ENCODE measurements around the gene TXNDC11.
"Not testable (repeated sequence)": the region's sequence is repeated elsewhere in the genome, so short reads cannot be mapped to it uniquely, and the experiment has no call there.

The TXNDC11 gene, protein sequence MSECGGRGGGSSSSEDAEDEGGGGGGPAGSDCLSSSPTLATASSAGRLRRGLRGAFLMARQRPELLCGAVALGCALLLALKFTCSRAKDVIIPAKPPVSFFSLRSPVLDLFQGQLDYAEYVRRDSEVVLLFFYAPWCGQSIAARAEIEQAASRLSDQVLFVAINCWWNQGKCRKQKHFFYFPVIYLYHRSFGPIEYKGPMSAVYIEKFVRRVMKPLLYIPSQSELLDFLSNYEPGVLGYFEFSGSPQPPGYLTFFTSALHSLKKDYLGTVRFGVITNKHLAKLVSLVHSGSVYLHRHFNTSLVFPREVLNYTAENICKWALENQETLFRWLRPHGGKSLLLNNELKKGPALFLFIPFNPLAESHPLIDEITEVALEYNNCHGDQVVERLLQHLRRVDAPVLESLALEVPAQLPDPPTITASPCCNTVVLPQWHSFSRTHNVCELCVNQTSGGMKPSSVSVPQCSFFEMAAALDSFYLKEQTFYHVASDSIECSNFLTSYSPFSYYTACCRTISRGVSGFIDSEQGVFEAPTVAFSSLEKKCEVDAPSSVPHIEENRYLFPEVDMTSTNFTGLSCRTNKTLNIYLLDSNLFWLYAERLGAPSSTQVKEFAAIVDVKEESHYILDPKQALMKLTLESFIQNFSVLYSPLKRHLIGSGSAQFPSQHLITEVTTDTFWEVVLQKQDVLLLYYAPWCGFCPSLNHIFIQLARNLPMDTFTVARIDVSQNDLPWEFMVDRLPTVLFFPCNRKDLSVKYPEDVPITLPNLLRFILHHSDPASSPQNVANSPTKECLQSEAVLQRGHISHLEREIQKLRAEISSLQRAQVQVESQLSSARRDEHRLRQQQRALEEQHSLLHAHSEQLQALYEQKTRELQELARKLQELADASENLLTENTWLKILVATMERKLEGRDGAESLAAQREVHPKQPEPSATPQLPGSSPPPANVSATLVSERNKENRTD

DNA sequence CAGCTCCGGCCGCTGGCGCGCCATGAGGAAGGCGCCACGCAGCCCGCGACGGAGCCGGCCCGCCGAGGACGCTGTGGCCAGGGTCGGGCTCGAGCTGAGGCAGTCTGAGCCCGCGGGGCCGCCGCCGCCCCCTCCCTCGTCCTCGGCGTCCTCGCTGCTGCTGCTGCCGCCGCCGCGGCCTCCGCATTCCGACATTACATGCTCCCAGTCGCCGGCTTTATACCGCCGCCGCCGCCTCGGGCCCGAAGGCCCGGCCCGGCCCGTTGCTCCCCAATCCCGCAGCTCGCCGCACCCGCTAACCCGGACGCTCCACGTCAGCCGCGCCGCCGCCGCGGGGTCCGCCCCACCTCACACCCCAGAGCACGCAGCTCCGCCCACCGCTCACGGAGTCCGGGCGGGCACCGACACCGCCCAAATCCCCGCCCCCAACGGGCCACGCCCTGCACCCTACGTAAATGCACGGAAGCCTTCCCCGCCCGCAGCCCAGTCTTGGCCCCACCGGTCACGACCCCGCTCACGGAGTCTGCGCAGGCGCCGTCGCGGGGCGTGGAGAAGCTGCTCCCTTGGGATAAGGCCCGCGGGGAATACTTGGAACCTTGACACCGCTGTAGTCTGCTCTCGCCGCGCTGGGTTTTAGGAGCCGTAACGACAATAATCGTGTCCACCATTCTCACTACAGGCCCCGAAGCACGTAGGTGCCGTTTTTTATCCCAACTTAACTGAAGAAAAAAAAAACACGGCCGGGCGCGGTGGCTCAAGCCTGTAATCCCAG lies at the start of gene TXNDC11:
Gene TXNDC11, minus strand, starts transcription at position 322 of the 772 bp plus-strand sequence. Its CDS starts 127 bp downstream, at position 195.
- peak; percentile 96 for DNase-seq (ENCODE audit: low spot score)

DNA sequence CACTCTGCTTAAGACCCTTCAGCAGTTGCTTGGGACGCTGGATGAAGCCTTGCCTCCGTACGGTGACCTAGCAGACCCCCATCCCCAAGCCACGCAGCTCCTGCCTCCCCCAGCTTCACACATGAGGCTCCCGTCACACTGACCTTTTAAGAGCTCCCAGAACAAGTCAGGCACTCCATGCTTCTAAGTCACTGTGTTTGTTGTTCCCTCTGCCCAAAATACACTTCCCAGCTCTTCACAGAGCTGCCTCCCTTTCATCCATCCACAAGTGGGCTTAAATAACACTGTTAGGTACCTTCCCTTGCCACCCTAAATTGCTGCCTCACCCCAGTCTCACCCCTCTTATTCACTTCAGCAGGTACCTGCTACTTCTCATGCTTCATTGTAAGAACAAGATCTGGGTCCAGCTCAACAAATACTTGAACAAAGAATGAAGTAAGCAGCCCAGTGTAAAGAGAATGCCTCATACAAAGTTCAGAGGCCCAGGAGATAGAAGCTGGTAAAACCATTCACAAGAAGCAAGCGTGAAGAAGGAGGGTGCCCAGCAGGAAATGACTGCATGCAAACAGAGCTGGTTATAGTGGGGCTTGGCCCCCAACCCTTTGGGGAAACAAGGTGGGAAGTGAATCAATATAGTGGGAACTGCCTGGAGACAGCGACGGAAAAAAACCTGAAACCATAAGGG lies 48.6 kb upstream of the TXNDC11 start:
- DNase-seq (ENCODE audit: low spot score): no peak

DNA sequence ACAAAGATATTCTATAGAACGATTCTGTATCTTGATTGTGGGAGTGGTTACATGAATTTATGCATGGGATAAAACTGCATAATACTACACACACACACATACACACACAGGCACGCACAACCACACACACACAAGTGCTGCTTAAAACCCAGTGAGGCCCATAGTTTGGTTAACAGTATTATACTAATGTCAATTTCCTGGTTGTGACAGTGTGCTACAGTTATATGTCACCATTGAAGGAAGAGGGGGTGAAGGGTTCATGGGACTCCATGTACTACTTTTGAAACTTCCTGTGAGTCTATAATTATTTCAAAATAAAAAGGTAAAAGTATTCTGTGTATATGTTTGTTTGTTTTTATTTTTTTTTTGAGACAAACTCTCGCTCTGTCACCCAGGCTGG lies 46.3 kb upstream of the TXNDC11 start:
- DNase-seq (ENCODE audit: low spot score): no peak

DNA sequence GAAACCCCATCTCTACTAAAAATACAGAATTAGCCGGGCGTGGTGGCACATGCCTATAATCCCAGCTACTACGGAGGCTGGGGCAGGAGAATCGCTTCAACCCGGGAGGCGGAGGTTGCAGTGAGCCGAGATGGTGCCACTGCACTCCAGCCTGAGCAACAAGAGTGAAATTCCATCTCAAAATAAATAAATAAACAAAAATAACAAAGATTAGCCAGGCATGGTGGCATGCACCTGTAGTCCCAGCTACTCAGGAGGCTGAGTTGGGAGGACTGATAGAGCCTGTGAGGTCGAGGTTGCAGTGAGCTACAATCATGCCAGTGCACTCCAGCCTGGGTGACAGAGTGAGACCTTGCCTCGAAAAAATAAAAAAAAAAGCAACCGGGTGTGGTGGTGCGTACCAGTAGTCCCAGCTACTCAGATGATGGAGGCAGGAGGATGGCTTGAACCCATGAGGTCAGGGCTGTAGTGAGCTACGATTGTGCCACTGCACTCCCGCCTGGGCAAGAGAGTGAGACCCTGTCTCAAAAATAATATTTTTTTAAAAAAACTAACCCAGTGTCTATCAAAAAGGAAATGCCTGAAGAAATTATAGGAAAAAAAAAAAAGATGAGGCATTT lies 42.4 kb upstream of the TXNDC11 start:
- not testable (repeated sequence) for DNase-seq (ENCODE audit: low spot score)

DNA sequence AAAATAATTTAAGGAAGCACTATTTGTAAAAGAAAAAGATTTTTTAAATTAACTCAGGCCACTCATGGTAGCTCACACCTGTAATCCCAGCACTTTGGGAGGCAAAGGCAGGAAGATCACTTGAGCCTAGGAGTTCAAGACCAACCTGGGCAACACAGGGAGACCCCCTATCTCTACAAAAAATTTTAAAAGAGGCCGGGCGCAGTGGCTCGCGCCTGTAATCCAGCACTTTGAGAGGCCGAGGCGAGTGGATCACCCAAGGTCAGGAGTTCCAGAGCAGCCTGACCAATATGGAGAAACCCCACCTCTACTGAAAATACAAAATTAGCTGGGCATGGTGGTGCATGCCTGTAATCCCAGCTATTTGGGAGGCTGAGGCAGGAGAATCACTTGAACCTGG lies 41.7 kb upstream of the TXNDC11 start:
- DNase-seq (ENCODE audit: low spot score): not testable (repeated sequence)

DNA sequence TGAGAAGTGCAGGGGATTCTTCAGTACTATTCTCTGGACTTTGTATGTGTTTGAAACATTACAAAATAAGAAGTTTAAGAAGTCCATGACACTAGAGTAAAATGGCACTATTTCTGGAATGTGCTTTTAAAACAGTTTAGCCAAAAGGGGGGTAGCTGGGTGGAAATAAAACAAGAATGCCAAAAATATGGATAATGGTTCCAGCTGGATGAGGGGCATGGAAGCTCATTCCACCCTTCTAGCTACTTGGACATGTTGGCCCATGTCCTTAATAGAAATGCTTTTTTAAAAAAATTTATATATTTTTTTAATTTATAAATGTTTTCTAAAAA lies 41.3 kb upstream of the TXNDC11 start:
- no peak for DNase-seq (ENCODE audit: low spot score)

DNA sequence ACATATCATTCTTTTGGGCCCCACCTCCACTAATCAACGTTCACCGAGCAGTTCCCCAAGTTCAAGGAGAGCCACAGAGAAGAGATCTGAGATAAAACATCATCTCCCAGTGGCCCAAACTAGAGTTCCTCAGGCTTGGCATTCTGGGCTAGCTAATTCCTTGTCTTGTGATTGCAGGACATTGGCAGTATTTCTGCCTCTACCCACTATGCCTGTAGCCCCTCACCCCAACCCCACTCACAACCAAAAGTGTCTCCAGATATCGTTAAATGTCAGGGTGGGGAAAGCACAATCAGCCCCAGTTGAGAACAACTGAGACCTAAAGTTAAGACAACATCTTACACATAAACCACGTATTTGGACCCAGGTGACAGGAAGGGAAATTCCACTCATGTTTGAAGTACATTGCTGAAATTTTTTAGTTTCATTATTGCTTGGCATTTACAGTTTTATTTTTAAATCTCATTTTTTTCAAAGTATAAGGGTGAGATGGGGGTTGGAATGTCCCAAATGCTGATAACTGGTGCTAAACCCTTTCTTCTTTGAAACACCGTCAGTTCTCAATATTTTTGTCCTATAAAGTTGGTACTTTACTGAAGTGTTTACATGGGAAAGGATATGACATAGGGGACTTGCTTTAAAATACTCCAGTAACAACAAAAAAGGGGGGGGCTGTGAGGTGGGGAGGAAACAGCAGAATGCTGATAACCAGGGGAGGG lies 40.8 kb upstream of the TXNDC11 start:
- DNase-seq (ENCODE audit: low spot score): no peak

DNA sequence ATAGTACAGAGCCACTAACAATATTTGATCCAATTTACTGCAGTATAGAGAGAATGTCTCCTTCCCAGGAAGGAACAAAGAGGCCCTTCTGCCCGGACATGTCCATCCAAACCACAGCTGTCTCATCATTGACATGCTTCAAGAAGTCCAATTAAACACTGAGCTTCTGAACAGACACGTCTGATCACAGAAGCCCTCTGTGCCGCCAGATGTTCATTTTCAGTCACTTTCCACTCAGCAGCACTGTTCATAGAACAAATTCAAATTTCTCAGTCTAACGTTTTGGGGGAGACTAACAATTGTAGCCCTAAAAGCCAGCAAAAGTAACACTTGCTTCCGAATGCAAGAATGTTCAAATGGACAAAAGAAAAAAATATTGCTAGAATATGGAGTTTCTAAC lies 39.1 kb upstream of the TXNDC11 start:
- DNase-seq (ENCODE audit: low spot score): no peak

DNA sequence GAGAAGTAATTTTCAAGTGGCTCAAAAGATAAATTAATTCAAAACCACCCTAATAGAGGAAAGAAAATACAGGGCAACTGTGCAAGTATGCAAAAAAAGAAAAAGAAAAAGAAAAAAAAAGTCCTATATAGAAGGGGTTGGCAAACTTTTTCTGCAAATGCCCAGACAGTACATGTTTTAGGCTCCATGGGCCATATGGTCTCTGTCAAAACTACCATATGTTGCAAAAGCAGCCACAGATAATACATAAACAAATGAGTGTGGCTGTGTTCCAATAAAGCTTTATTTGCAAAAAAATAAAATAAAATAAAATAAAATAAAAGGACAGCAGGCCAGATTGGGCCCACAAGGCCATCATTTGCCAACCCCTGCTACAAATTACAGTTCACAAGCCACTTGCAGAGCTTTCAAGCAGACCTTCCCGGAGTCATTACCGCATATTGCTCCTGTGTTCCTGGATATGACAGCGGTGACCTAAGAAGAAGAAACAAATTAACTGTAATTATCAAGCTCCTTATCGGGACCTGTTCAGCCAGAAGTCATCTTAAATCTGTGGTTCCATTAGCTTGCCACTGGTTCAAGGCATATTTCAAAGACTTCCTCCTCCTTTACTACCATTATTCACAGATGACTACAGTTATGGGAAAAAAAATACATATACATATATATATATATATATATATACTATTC lies 38.5 kb upstream of the TXNDC11 start:
- DNase-seq (ENCODE audit: low spot score): no peak

DNA sequence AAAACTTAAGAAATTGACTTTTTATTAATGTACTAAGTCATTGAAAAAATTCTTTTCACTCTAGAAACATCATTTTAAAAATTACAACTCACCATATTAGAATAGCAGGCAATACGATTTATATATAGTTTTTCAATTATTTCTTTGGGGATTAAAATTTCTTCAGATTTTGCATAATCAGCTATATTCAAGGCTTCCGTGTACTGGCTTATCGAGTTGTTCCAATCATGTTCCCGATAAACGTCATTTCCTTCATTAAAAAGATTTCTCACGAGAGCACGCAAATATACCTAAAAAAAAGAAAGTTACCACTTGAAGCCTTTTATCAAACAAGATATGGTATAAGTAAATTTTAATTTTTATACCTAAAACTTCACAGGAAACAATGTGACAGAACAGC lies 36.4 kb upstream of the TXNDC11 start:
- no peak for DNase-seq (ENCODE audit: low spot score)

DNA sequence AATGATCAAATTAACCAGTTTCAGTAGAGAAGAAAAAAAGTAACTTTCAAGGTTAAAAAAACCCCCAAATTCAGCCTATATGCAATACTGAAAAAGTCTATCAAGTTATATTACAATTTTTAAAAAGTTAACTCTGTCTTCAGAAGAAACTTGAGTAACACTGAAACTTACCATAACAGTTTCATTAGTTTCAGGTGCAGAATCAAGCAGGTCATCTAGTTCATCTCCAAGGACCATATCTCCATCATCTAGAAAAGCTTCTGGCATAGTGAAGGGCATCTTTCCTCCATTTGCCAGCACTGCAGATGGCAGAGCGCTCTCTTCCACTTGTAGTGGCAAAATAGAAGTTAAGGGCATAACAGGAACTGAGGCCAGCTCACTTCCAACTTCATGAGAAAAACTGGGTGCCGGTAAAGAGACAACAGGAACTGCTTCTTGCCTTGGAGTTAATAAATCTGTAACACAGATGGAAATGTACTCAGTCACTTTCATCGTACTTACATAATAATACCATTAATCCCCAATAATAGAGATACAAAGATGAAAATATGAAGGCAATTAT lies 31.5 kb upstream of the TXNDC11 start:
- DNase-seq (ENCODE audit: low spot score): no peak

DNA sequence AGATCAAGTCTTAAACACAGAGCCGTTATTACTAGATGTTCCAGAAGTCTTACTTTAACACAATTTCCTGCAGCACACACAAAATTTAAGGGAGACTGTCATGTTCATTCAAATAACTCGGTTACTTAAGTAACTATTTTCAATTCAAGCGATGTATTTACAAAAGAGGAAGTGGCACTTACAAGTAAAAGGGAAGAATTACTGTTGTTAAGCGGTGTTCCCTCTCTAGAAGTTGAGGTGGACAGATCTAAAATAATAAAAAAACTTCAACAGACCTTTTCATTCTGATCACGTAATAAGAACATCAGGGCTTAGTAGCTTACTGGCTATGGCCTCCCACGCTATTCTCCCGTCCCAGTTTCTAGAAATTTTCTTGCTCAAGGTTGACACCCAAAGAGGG lies 26.2 kb upstream of the TXNDC11 start:
- no peak for DNase-seq (ENCODE audit: low spot score)

DNA sequence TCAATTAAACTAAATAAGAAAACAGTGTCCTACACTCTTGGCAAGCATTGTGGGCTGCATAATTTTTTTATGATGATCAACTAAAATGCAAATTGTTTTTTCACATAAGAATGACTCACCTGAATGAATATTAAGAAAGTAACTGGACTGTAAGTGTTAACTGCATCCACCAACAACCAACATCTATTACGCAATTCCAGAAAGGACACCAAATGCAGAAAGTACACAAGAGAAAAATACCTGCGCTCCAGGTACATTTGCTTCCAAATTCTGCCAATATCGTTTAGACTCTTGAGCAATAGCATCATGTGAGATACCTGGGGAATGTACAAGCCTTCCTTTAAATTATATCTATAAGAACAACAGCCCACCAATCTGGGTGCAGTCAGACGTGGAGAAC lies 19.8 kb upstream of the TXNDC11 start:
- DNase-seq (ENCODE audit: low spot score): no peak

DNA sequence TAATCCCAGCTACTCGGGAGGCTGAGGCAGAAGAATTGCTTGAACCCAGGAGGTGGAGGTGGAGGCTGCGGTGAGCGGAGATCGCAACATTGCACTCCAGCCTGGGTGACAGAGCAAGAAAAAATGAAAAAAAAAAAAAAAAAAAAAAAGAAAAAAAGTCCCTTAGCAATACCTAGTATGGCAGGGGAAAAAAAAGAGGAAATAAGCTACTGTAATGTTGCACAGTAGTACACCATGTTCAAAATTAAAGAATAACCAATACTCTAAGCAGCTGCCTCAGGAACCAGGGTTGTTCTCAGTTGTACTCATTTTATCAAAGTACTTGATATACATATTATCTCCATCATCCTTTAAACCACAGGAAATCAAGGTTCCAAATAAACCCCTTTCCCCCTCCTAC lies 17.3 kb upstream of the TXNDC11 start:
- no peak for DNase-seq (ENCODE audit: low spot score)

DNA sequence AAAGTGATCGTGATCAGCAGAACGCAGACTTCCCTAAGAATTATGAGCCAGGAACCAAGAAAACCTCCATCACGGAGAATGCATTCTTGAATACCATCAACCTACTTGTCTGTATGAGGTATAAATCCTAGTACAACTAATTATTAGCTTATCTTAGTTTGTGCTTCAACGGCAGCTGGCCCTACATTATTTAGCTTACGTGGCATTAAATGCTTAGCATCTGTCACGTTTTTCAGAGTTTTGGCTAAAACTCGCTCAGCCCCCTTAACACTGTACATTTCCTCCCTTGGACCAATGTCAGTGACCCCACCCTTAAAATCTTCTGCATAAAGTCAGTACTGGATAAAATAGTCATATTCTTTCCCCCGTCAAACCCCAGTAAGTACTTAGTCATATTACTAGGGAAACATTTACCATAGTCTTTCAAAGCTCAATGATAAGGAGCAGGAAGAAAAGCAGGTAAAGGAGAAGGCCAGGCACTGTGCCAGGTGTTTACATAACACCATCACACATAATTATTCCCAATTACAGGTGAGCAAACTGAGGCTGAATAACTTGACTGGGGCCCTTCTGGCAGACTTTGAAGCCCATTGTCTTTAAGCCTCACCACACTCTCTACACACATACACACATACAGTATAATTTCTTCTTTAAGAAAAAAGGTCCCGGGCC lies 16.6 kb upstream of the TXNDC11 start:
- DNase-seq (ENCODE audit: low spot score): no peak

DNA sequence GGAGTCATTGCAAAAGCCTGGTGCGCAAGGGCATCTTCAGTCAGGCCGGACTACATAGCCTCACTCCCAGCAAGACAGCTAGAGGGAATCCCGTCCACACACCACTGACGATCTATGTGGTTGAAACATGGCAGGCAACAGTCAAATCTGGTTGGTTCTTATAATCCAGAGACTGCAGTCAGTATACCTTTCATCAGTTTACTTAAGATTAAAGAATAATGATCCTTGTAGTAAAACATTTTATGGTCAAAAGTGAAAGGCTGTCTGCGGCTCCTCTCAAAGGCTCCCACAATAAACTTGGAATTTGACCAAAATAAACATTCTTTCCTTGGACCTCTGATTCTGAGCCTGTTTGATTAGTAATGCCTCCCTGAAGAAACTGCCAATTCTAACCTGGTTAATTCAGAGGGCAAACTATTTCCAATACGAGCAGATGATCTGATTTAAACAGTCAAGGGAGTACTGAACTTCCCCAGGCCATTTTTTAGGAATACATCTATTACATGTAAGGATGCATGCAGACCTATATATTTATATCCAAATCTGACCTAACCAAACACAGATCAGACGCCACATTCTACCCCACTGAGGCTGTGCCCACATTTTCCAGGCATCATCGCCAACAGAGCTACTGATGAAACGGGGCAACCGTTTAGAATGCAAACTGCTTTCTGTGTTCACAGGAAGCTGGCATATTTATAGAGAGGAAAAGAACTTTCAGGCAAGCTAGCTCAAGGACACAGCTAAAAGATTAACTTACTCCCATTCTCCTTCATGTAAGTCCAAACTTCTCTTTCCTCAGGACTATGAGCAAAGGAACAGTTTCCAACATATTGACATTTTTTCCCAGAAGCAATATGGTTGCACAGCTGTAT lies 15.3 kb upstream of the TXNDC11 start:
- DNase-seq (ENCODE audit: low spot score): peak; percentile 76

DNA sequence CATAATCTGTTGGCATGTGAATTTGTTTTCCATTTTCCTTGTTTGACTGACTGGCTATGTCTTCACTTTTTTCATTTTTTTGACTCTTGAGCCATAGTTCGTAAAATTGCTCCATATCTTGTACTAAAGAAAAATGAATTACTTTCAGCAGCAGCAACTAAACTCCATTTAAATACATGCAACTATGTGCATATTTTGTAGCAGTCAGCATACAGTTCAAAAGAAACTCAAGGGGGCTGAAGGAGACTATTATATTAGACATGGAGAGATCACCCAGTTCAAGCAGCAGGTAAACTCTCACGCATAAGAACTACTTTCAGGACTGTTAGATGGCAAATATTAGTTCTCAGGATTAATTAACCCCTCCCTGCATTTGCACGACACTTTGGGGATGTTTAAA lies 13.6 kb upstream of the TXNDC11 start:
- no peak for DNase-seq (ENCODE audit: low spot score)
